Ovary (tissue), 10 donors: Measurements from ENCODE around the gene TRIM43B. TPM values are rescaled to one million over a fixed set of nuclear protein-coding genes. Genes with fewer than 3 reads are reported as not detected.
"Not testable (repeated sequence)": the region's sequence is repeated elsewhere in the genome, so short reads cannot be mapped to it uniquely, and the experiment has no call there.

Experiments used
- DNase-seq, 5 donors: peaks; one replicate each; pipeline ENCODE4 v3.0.0-alpha.2; 2019 to 2020
- H3K27ac ChIP-seq, 2 donors: fragments of 200-600 bp; one replicate each; pipeline versions ENCODE4 v1.5.1 to v1.8.0; 2019 to 2022
- H3K27me3 ChIP-seq: fragments of 200-600 bp; one replicate; pipeline ENCODE4 v1.8.0; 2022
- H3K36me3 ChIP-seq: fragments of 200-600 bp; sonication (generic); one replicate; pipeline ENCODE4 v1.5.1; 2019
- H3K4me1 ChIP-seq: one replicate; pipeline ENCODE4 v1.8.1; 2013; ENCODE audit warnings: mild to moderate bottlenecking, moderate library complexity; ENCODE audit not compliant: insufficient read depth
- H3K4me3 ChIP-seq: fragments of 200-600 bp; sonication (generic); one replicate; pipeline ENCODE4 v1.5.1; 2017
- H3K9me3 ChIP-seq, 2 donors: fragments of 200-600 bp in 1 of 2; sonication (generic) in 1 of 2; one replicate each; pipeline versions ENCODE4 v1.5.1 to v1.8.1; 2013 to 2019; ENCODE audit warnings: mild to moderate bottlenecking in 1 of 2, moderate library complexity in 1 of 2
- EP300 ChIP-seq: sonication (generic); formaldehyde crosslinking; IDR thresholded peaks from one replicate; pipeline ENCODE4 v1.6.1; 2017; ENCODE audit warnings: antibody characterized with exemption
- POLR2A ChIP-seq: fragments of 450-650 bp; IDR thresholded peaks from one replicate; pipeline ENCODE4 v1.6.1; 2017; ENCODE audit warnings: antibody characterized with exemption, mild to moderate bottlenecking, moderate library complexity
- WGBS, 3 donors: extraction: QIAGEN DNeasy Blood & Tissue Kit in 1 of 3; methylation state at CpG; one replicate each; pipeline versions ENCODE4 v1.1.5 to v1.1.7; 2013 to 2017; 5-methylcytosine and 5-hydroxymethylcytosine counted together
- intact Hi-C, 4 donors: fragments of 100-400 bp; cut with DNase I; formaldehyde crosslinking; loops; one replicate each; pipeline versions ENCODE4 v1.11.0 to v1.15.1; 2022 to 2023
- long read RNA-seq, 3 donors: library from polyadenylated mRNA in 2 of 3; unstranded in 2 of 3; transcript quantifications; one replicate each; pipeline ENCODE4 v2.0.0 and lab custom pipeline, GENCODE V29; 2021 to 2026
- polyA plus RNA-seq, 2 donors: library from polyadenylated mRNA; stranded (reverse); fragments of 200-250 nt in 1 of 2; fragments of 350-450 nt in 1 of 2; fragmentation: Illumina TruSeq in 1 of 2; extraction: RNeasy Lipid Tissue Mini Kit (QIAGEN cat#74804) in 1 of 2; gene quantifications; one replicate each; pipeline ENCODE4 v1.2.3, GENCODE V29; 2013 to 2014
- total RNA-seq, 7 donors: library from RNA; depleted of rRNA in 2 of 7; stranded (reverse); fragments of >200 nt in 2 of 7; fragmentation: NEBNext Ultra II Directional in 3 of 7; extraction: Animal tissue kit (Norgen Biotek cat#: 25700) in 3 of 7; gene quantifications; one replicate each; pipeline versions ENCODE4 v1.1.0 to v1.2.4, GENCODE V29; 2016 to 2023
- TF ChIP-seq, protein P1 (sequence below), 3 donors: fragments of 450-650 bp in 2 of 3; fragments of 200-600 bp in 1 of 3; IDR thresholded peaks; one replicate each; pipeline versions ENCODE4 v1.5.1 to v1.8.0; 2016 to 2022; ENCODE audit warnings: antibody characterized with exemption in 3 of 3, mild to moderate bottlenecking in 1 of 3
- donor health status: DM: no; HTN: no; CAD: no; lungs with moderate emphysema.
- donor health status: DM: no; HTN: no; CAD: no.
- donor health status: Bipolar disorder and iron deficiency.
- donor health status: DM: yes; HTN: yes; CAD: no.
- donor health status: DM: no; HTN: no; CAD: no.
- donor health status: DM: yes; HTN: yes; CAD: no.

The TRIM43B gene
- total RNA-seq (not detected), polyA plus RNA-seq (not detected)
- long read RNA-seq, donor 1, result 0 reads
- long read RNA-seq, donor 2, partial matches to known transcripts, result 0 of 1 reads
- long read RNA-seq, donor 2, other reads (novel, unspliced or antisense), result 0 of 1 reads
- long read RNA-seq, donor 3, result 0 reads

DNA sequence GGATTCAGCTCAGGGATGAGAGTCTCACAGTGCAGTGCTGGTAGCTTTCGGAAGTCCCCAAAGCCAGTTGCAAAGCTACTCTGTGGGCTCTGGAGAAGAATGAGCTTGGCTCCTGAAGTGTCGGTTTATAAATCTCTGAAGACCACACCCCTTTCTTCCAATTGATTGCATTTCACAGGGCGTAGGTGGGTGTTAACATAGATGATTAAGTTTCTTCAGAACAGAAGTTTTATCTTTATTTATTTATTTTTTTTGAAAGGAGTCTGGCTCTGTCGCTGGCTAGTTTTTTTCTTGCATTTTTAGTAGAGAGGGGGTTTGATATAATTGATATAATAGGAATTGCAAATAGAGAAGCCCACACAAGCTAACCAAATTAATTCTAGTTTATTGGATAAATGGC is at the start of gene TRIM43B:
TRIM43B (minus strand) TSS at position 101 of the 400 bp plus-strand sequence. CDS start 2,040 bp downstream, outside the sequence.
- H3K9me3 ChIP-seq, H3K27ac ChIP-seq, H3K4me1 ChIP-seq, intact Hi-C loops, H3K27me3 ChIP-seq, H3K4me3 ChIP-seq, DNase-seq, H3K36me3 ChIP-seq: not testable (repeated sequence)
- WGBS, 3 donors, result 61 to 97% (median 88%) methylated on average over 1 to 2 of the region's 4 CpGs

DNA sequence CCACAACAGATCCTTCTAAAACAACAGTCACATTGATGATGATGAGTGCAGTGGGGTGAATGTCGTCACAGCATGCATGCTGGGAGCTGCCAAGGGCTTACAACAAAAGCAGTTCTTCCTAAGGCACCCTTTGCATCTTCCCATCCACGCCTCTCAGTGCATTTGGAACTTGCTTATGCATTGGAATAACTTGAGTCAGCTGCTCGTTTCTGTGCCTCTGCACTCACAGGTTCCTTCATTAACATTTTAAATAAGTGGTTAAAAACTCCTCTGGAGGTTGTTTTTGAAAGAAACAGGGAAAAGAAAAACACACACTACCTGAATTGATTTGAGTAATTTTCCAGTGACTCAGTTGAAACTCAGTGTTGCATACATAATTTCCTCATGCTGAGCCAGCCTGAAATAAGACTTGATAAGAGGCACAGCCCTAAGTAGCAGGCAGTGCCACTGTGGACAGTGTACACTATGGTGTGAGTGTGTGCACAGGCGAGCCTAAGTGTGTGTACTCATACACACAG is 46.8 kb upstream of the TRIM43B start:
- DNase-seq, result no peak
- Histone ChIP-seq H3K36me3 (no peaks in the 10 kb centered on the region), H3K27ac (no peak overlapping the region), H3K4me1 (no peaks in the 10 kb centered on the region), H3K27me3 (no peaks in the 10 kb centered on the region), H3K4me3 (no peak overlapping the region), H3K9me3 (peaks cover 0 to 6% of the 10 kb centered on the region in 2 donors)
- TF ChIP-seq POLR2A (no peak), EP300 (no peak)
- TF ChIP-seq, protein P1, sequence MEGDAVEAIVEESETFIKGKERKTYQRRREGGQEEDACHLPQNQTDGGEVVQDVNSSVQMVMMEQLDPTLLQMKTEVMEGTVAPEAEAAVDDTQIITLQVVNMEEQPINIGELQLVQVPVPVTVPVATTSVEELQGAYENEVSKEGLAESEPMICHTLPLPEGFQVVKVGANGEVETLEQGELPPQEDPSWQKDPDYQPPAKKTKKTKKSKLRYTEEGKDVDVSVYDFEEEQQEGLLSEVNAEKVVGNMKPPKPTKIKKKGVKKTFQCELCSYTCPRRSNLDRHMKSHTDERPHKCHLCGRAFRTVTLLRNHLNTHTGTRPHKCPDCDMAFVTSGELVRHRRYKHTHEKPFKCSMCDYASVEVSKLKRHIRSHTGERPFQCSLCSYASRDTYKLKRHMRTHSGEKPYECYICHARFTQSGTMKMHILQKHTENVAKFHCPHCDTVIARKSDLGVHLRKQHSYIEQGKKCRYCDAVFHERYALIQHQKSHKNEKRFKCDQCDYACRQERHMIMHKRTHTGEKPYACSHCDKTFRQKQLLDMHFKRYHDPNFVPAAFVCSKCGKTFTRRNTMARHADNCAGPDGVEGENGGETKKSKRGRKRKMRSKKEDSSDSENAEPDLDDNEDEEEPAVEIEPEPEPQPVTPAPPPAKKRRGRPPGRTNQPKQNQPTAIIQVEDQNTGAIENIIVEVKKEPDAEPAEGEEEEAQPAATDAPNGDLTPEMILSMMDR (IDR thresholded peaks at IDR 0.05), result no peak
- 84 to 92% (median 91%) methylated on average over 4 of the region's 4 CpGs for WGBS, 3 donors
- intact Hi-C loops, result no loop called here

DNA sequence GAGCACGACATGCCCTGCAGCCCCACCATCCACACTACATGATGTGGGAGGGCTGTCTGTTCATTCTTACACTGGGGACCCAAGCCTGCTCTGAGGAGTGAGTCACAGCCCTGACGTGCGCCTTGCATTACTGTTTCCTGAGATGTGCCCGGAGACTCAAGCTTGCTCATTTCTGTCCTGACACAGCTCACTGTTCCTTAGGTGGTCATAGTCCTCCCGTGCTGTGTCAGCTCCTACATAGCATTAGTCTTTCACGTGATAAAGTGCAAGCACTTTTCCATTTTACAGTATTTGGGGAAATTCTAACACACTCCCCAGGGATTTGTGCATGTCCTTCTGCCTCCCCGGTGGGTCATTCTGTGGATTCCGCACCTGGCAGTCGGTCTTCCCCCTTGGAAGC is 46.2 kb upstream of the TRIM43B start:
- no peak overlapping the region for H3K4me3 ChIP-seq
- peaks cover 0 to 6% of the 10 kb centered on the region in 2 donors for H3K9me3 ChIP-seq
- H3K27ac ChIP-seq, result no peak overlapping the region
- DNase-seq, result no peak
- WGBS, 3 donors, result 83 to 94% (median 93%) methylated on average over 9 of the region's 9 CpGs
- H3K36me3 ChIP-seq, result no peaks in the 10 kb centered on the region
- intact Hi-C loops, result no loop called here
- no peaks in the 10 kb centered on the region for H3K27me3 ChIP-seq
- peaks cover 2% of the 10 kb centered on the region for H3K4me1 ChIP-seq
- TF ChIP-seq POLR2A, result no peak
- TF ChIP-seq, protein P1 (IDR thresholded peaks at IDR 0.05), result no peak
- no peak for TF ChIP-seq EP300

DNA sequence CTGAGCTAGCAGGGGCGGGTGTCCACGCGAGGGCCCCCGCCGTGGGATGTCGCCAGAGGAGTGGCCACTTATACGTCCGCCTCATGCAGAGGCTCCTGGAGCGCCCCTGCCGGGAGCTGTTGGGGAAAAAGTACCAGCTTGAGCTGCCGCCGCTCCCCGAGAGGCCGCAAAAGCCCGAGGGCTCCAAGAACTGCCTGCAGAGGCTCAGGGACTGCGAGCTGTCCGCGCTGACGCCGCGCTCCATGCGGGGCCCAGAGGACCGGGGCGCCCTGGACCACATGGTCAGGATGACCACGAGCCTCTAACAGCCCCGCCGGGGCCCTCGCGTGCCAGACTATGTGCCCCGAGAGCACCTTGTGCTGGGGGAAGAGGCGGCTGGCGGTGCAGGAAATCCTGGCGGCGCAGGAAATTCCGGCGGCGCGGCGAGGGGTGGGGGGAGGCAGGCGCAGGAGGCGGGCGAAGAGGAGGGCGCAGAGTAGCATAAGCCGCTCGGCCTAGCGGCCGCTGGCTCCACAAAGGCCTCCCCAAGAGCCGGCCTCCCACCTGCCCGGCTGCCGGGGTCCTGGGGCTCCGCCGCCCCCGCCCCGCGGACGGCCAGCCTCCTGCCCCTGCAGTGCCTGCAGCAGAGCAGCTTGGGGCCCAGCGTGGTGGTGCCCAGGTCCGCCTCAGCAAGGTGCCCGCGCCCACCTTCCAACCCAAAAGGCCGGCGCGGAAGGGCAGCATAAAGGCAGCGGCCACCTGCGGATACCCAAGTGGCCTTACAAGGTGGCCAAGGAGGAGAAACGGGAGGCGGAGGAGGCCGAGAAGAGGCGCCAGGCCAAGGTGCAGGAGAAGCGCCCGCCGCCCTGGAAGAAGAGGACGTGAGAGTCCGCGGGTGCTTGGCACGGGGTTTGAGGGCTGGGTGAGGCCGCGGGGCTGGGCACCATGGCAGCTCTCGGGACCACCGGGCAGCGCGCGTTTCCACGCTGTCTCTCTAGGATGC is 42.1 kb upstream of the TRIM43B start:
- DNase-seq, result peak; percentile 40 to 74 (median 58)
- TF ChIP-seq, protein P1 (IDR thresholded peaks at IDR 0.05), result no peak
- TF ChIP-seq EP300 (no peak), POLR2A (no peak)
- peaks cover 2% of the 10 kb centered on the region for H3K4me1 ChIP-seq
- intact Hi-C loops, result no loop called here
- peak overlapping the region in 1 of 2 donors; percentile 53 for H3K27ac ChIP-seq
- H3K27me3 ChIP-seq, result no peaks in the 10 kb centered on the region
- peaks cover 0 to 6% of the 10 kb centered on the region in 2 donors for H3K9me3 ChIP-seq
- peak overlapping the region; percentile 68 for H3K4me3 ChIP-seq
- 2 to 7% (median 4%) methylated on average over 48 to 84 of the region's 84 CpGs for WGBS, 3 donors
- no peaks in the 10 kb centered on the region for H3K36me3 ChIP-seq
